CD4-positive, alpha-beta memory T cell (primary cell): ENCODE data around the gene PTCD1. TPM values are rescaled to one million over a fixed set of nuclear protein-coding genes. Genes with fewer than 3 reads are reported as not detected.

Source experiments
- CTCF ChIA-PET: fragments of 350-600 bp; sonication (Branson Sonifier 250); formaldehyde crosslinking; loops from one replicate; lab custom pipeline; 2021; ENCODE audit warnings: inconsistent platforms; ENCODE audit not compliant: partially characterized antibody; lab: Charles Lee
- POLR2A ChIA-PET: fragments of 350-600 bp; sonication (Branson Sonifier 250); formaldehyde crosslinking; loops from one replicate; lab custom pipeline; 2021; ENCODE audit not compliant: partially characterized antibody; lab: Charles Lee
- DNase-seq, 5 donors: peaks; one replicate each; pipeline versions ENCODE4 v3.0.0 to v3.0.0-alpha.2; 2020 to 2022; ENCODE audit warnings: mixed read lengths in 1 of 5
- H3K27ac ChIP-seq: one replicate; pipeline ENCODE4 v1.7.0; 2013; ENCODE audit warnings: low read depth, low read length
- H3K27me3 ChIP-seq: 2 replicates; pipeline ENCODE4 v1.7.0; 2013; ENCODE audit warnings: mild to moderate bottlenecking, low read length, moderate library complexity; ENCODE audit not compliant: insufficient read depth
- H3K36me3 ChIP-seq: 2 replicates; pipeline ENCODE4 v1.7.0; 2013; ENCODE audit warnings: mild to moderate bottlenecking, low read length, moderate library complexity; ENCODE audit not compliant: insufficient read depth
- H3K4me1 ChIP-seq: 2 replicates; pipeline ENCODE4 v1.7.0; 2013; ENCODE audit warnings: mild to moderate bottlenecking, low read length, moderate library complexity; ENCODE audit not compliant: insufficient read depth
- H3K4me3 ChIP-seq, 2 donors: one replicate each; pipeline ENCODE4 v1.7.0; 2013; ENCODE audit warnings: low read length in 2 of 2, mild to moderate bottlenecking in 1 of 2
- H3K9me3 ChIP-seq, 2 donors: one replicate each; pipeline ENCODE4 v1.7.0; 2013; ENCODE audit warnings: low read length in 2 of 2, control low read depth in 1 of 2; ENCODE audit not compliant: control insufficient read depth in 1 of 2
- H3K27ac Mint-ChIP-seq, 7 donors: one replicate each; pipeline ENCODE4 v1.8.0; 2020 to 2021; ENCODE audit warnings: mixed read lengths in 7 of 7, mild to moderate bottlenecking in 6 of 7, inconsistent platforms in 3 of 7, moderate library complexity in 3 of 7
- H3K27me3 Mint-ChIP-seq, 2 donors: one replicate each; pipeline ENCODE4 v1.8.0; 2020 to 2021; ENCODE audit warnings: mixed read lengths in 2 of 2
- H3K36me3 Mint-ChIP-seq, 2 donors: one replicate each; pipeline ENCODE4 v1.8.0; 2020 to 2021; ENCODE audit warnings: mixed read lengths in 2 of 2, inconsistent platforms in 1 of 2, mild to moderate bottlenecking in 1 of 2
- H3K4me1 Mint-ChIP-seq, 4 donors: one replicate each; pipeline ENCODE4 v1.8.0; 2020 to 2021; ENCODE audit warnings: mixed read lengths in 4 of 4, mild to moderate bottlenecking in 1 of 4
- H3K4me3 Mint-ChIP-seq, 8 donors: one replicate each; pipeline ENCODE4 v1.8.0; 2020 to 2021; ENCODE audit warnings: mixed read lengths in 8 of 8, mild to moderate bottlenecking in 7 of 8, moderate library complexity in 6 of 8, inconsistent platforms in 3 of 8
- H3K9me3 Mint-ChIP-seq, 8 donors: one replicate each; pipeline ENCODE4 v1.8.0; 2020 to 2021; ENCODE audit warnings: mixed read lengths in 8 of 8, mild to moderate bottlenecking in 5 of 8, inconsistent platforms in 3 of 8, moderate library complexity in 1 of 8
- intact Hi-C: fragments of 100-400 bp; cut with micrococcal nuclease; formaldehyde crosslinking; loops from one replicate; pipeline ENCODE4 v1.15.1; 2023
- polyA plus RNA-seq, 2 donors: library from polyadenylated mRNA; unstranded; fragments of 300-500 nt; fragmentation: Illumina TruSeq; gene quantifications; one replicate each; pipeline ENCODE4 v1.2.3, GENCODE V29; 2021
- total RNA-seq, 2 experiments: library from RNA; stranded (reverse); gene quantifications; one replicate each; pipeline ENCODE4 v1.2.3, GENCODE V29; 2021

PTCD1 gene
- total and polyA plus RNA-seq, 4 experiments from 2014 or later = 1.00 to 7.7 (median 5.7) TPM

DNA sequence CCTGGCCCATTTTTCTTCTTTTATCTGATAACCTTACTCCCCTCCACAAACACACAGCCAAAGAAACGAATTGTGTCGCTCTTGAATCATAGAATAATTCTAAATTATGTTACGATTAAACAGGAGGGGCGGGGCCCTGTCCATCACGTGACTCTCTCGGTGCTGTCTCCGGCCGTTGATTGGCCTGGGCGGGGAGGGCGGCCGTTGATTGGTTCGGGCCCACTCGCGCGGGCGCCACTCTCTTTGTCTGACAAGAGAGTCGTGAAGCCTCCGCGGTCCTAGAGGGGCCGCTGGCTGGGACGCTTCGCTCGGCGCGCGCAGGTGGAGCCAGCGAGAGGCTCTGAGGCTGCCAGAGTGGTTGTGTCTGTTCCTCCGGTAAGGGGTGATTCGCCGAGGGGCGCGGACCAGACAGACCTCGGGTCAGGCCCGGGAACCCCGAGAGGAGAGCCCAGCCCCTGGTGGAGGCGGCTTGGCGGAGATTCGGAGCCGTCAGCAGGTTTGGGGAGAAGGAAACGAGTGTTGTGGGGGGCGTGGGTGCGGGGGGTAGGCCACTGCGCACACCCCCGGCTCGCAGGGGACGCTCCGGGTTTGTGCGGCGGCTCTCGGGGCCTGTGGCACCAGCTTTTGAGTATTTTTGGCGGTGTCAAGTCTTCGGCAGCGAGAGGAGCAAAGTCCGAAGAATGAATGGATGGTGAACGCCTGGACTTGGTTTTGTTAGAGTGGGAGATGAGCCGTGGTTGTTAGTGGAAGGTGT, 34.1 kb upstream of the PTCD1 start, which contains the start of gene ZNF789:
ZNF789 (plus strand) TSS at position 330 of the 754 bp plus-strand sequence. CDS start 3,567 bp downstream, outside the sequence.
- peak within 1 kb of the TSS; percentile 90 to 98 (median 95) for H3K27ac Mint-ChIP-seq
- Histone ChIP-seq H3K9me3 (no peaks in the 10 kb centered on the region), H3K36me3 (no peaks in the 10 kb centered on the region), H3K27ac (peak within 1 kb of the TSS; percentile 80), H3K27me3 (no peaks in the 10 kb centered on the region), H3K4me3 (peak within 1 kb of the TSS; percentile 90 to 93), H3K4me1 (peaks cover 14% of the 10 kb centered on the region)
- intact Hi-C loops = loop anchor here (1.0 to 5.0 kb wide), 8 partner anchors 28 to 630 kb away; partner anchors contain the start of genes AP4M1, BUD31, CPSF4 and FAM200A
- peak within 1 kb of the TSS; percentile 92 to 99 (median 96) for H3K4me3 Mint-ChIP-seq
- no peaks in the 10 kb centered on the region for H3K9me3 Mint-ChIP-seq
- H3K27me3 Mint-ChIP-seq = no peaks in the 10 kb centered on the region
- ChIA-PET POLR2A (interaction anchor here (0.7 to 2.1 kb wide), 12 partner anchors 13 to 1417 kb away, joined by 3 to 25 read pairs (median 4); partner anchors contain the start of genes BUD31, PDAP1, UFSP1 and ZKSCAN5), CTCF (interaction anchor here (0.8 to 1.4 kb wide), 3 partner anchors 25 to 64 kb away, joined by 3 to 5 read pairs (median 4); partner anchors contain the start of genes BUD31, PDAP1 and ZNF394)
- peaks cover 17 to 49% (median 31%) of the 10 kb centered on the region in 4 donors for H3K4me1 Mint-ChIP-seq
- peak; percentile 94 to 99 (median 95) for DNase-seq
- H3K36me3 Mint-ChIP-seq = peaks cover 5 to 9% of the 10 kb centered on the region in 2 donors

DNA sequence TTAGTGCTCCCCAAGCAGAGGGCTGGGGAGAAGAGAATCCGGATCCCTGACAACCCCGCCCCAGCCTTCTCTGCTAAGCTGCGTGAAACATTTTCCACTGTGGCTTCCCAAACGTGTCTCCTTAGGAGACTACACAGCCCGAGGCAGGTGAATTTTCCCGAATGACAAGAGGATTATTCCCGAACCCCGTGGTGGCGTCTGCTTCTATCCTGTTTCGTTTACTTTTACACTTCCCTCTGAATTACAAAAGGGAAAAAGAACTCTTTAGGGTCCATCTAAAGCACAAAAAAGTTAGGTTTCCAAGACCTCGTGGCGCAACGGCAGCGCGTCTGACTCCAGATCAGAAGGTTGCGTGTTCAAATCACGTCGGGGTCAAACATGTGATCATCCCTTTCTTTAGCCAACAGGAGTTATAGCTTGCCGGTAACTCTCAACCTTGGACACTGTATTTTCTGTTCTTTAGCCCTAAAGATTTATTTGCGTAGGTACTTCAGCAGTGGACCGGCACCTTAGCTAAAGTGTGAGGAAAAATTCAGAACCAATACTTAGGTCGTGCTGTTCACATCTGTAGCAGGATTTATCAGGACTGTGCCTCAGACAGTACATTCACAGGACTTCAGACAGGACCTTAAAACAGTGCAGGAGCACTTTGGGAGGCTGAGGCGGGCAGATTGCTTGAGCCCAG, 30.9 kb upstream of the PTCD1 start:
- no peaks in the 10 kb centered on the region for H3K27me3 Mint-ChIP-seq
- no peak overlapping the region for H3K4me3 ChIP-seq
- no peaks in the 10 kb centered on the region for H3K27me3 ChIP-seq
- no peaks in the 10 kb centered on the region for H3K9me3 ChIP-seq
- peak overlapping the region in 2 of 8 donors; percentile 25 to 60 for H3K4me3 Mint-ChIP-seq
- DNase-seq = no peak
- H3K4me1 ChIP-seq = peaks cover 29% of the 10 kb centered on the region
- intact Hi-C loops = loop anchor here (5.0 kb wide), 1 partner anchor 633 kb away; the partner anchor contains the start of genes AP4M1 and MCM7
- no peaks in the 10 kb centered on the region for H3K36me3 ChIP-seq
- no peaks in the 10 kb centered on the region for H3K9me3 Mint-ChIP-seq
- H3K4me1 Mint-ChIP-seq = peaks cover 19 to 44% (median 29%) of the 10 kb centered on the region in 4 donors
- POLR2A ChIA-PET = interaction anchor here (1.0 to 1.7 kb wide), 2 partner anchors 31 to 89 kb away, joined by 3 to 7 read pairs; partner anchors contain the start of genes PTCD1 and ZNF655
- H3K36me3 Mint-ChIP-seq = peaks cover 3 to 16% of the 10 kb centered on the region in 2 donors
- peak overlapping the region in 2 of 7 donors; percentile 47 to 77 for H3K27ac Mint-ChIP-seq
- H3K27ac ChIP-seq = no peak overlapping the region
- CTCF ChIA-PET = no interaction called here

DNA sequence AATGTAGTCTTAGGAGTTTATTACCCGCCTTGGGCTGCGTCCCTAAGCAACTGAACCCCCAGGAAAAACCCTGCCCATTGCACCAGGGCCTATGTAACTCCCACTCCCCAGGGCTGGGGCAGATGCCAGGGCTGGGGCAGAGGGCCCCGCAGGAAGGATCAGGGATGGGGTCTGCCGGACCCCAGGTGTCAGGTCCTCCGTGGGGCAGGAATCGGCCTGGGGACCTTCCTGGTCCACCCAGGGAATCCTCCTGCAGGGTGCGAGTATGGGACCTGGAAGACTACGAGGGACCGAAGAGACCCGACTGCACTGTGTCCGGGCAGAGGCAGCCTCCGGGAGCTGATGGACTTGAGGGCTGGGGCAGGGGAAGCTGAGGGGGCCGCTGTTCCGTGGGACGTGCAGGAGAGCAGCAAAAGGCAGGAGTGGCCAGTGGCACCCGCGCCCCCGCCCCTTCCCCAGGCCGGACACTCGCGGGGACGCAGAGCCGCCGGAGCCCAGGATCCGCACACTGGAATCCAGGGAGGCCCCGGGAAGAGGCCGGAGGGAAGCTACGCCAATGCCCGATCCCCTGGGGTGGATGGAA, 29.8 kb upstream of the PTCD1 start:
- Mint-ChIP-seq H3K27ac (no peak overlapping the region), H3K9me3 (no peaks in the 10 kb centered on the region), H3K4me1 (peaks cover 24 to 43% (median 32%) of the 10 kb centered on the region in 4 donors), H3K4me3 (peak overlapping the region in 2 of 8 donors; percentile 9 to 41), H3K36me3 (peaks cover 8 to 21% of the 10 kb centered on the region in 2 donors), H3K27me3 (no peaks in the 10 kb centered on the region)
- H3K4me1 ChIP-seq = peaks cover 29% of the 10 kb centered on the region
- ChIA-PET POLR2A (interaction anchor here (1.7 kb wide), 1 partner anchor 90 kb away, joined by 7 read pairs; the partner anchor contains the start of gene ZNF655), CTCF (no interaction called here)
- no peak overlapping the region for H3K27ac ChIP-seq
- H3K36me3 ChIP-seq = no peaks in the 10 kb centered on the region
- intact Hi-C loops = no loop called here
- no peak overlapping the region for H3K4me3 ChIP-seq
- H3K9me3 ChIP-seq = no peaks in the 10 kb centered on the region
- no peaks in the 10 kb centered on the region for H3K27me3 ChIP-seq
- no peak for DNase-seq

DNA sequence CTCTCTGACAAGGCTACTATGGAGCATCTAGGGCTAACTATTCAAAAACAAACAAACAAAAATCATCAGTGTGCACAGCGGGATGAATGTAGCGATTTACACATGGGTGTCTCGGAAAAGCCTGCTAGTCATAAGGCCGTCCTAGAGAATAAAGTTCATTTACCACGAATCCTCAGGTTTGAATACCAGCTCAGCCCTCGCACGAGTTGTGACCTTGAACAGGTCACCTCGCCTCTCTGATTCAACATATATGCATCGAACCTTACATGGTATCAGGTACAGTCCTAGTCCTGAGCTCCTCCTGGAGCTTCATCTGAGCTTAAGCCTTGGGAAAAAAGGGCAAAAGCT, 26.8 kb upstream of the PTCD1 start:
- peak overlapping the region; percentile 78 for H3K27ac ChIP-seq
- ChIA-PET POLR2A (interaction anchor here (0.7 to 3.8 kb wide), 9 partner anchors 15 to 151 kb away, joined by 3 to 17 read pairs (median 4); partner anchors contain the start of genes BUD31, CPSF4, PTCD1 and ZKSCAN5), CTCF (interaction anchor here (1.0 to 1.6 kb wide), 2 partner anchors 27 to 100 kb away, joined by 4 read pairs; no protein-coding TSS in a partner anchor)
- Mint-ChIP-seq H3K4me1 (peaks cover 19 to 52% (median 30%) of the 10 kb centered on the region in 4 donors), H3K36me3 (peaks cover 8 to 22% of the 10 kb centered on the region in 2 donors), H3K27me3 (no peaks in the 10 kb centered on the region), H3K27ac (peak overlapping the region; percentile 79 to 98 (median 95)), H3K4me3 (peak overlapping the region; percentile 90 to 97 (median 96)), H3K9me3 (no peaks in the 10 kb centered on the region)
- H3K4me3 ChIP-seq = peak overlapping the region; percentile 78 to 83
- DNase-seq = no peak
- intact Hi-C loops = no loop called here
- H3K4me1 ChIP-seq = peaks cover 47% of the 10 kb centered on the region
- no peaks in the 10 kb centered on the region for H3K9me3 ChIP-seq
- no peaks in the 10 kb centered on the region for H3K27me3 ChIP-seq
- peaks cover 6% of the 10 kb centered on the region for H3K36me3 ChIP-seq

DNA sequence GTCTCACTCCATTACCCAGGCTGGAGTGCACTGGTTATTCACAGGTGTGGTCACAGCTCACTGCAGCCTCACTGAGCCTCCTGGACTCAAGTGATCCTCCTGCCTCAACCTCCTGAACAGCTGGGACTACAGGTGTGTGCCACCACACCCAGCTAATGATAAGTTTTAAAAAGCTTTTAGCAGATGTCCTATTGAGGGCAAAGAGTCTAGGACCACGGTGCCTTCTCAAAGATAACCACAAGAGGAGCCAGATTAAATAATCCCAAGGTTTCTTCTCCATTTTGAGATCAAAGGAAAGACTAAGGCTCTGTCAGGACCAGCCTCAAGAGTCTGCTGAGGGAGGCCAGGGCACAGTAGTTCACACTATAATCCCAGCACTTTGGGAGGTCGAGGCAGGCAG, 22.6 kb upstream of the PTCD1 start:
- Mint-ChIP-seq H3K4me1 (peaks cover 24 to 59% (median 40%) of the 10 kb centered on the region in 4 donors), H3K36me3 (peaks cover 30 to 59% of the 10 kb centered on the region in 2 donors), H3K9me3 (no peaks in the 10 kb centered on the region), H3K4me3 (no peak overlapping the region), H3K27ac (no peak overlapping the region), H3K27me3 (no peaks in the 10 kb centered on the region)
- Histone ChIP-seq H3K4me1 (peaks cover 49% of the 10 kb centered on the region), H3K36me3 (peaks cover 40% of the 10 kb centered on the region), H3K9me3 (no peaks in the 10 kb centered on the region), H3K27me3 (no peaks in the 10 kb centered on the region), H3K4me3 (no peak overlapping the region), H3K27ac (no peak overlapping the region)
- intact Hi-C loops = no loop called here
- POLR2A ChIA-PET = no interaction called here
- DNase-seq = no peak
- CTCF ChIA-PET = no interaction called here

DNA sequence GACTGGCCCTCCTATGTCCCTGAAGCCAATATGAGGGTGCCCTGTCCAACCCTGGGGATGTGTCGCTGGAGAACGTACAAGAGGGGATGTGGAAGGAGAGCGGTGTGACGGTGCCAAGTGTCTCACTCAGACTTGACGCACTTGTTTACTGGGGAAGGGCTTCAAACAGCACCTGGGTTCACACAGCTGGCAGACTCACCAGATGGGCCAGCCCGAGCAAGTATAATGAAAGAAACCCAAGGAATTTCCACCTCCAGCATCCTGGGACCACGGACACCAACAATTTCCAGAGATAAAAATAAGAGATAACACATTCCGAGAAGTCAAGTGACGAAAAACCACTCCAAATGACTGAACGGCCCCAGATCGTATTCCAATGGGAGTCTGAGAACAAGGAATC, 22.1 kb upstream of the PTCD1 start:
- POLR2A ChIA-PET = no interaction called here
- Mint-ChIP-seq H3K4me3 (peak overlapping the region in 1 of 8 donors; percentile 6), H3K4me1 (peaks cover 21 to 53% (median 36%) of the 10 kb centered on the region in 4 donors), H3K27me3 (no peaks in the 10 kb centered on the region), H3K36me3 (peaks cover 30 to 59% of the 10 kb centered on the region in 2 donors), H3K9me3 (no peaks in the 10 kb centered on the region), H3K27ac (peak overlapping the region in 3 of 7 donors; percentile 30 to 86 (median 68))
- Histone ChIP-seq H3K27ac (no peak overlapping the region), H3K27me3 (no peaks in the 10 kb centered on the region), H3K4me3 (no peak overlapping the region), H3K36me3 (peaks cover 41% of the 10 kb centered on the region), H3K4me1 (peaks cover 47% of the 10 kb centered on the region), H3K9me3 (no peaks in the 10 kb centered on the region)
- intact Hi-C loops = no loop called here
- no peak for DNase-seq
- CTCF ChIA-PET = no interaction called here
